ENCODE data around the gene GBGT1. TPM values are rescaled to one million over a fixed set of nuclear protein-coding genes. Genes with fewer than 3 reads are reported as not detected.

The GBGT1 gene
- polyA plus RNA-seq, 1 donor = 5.4 TPM

DNA sequence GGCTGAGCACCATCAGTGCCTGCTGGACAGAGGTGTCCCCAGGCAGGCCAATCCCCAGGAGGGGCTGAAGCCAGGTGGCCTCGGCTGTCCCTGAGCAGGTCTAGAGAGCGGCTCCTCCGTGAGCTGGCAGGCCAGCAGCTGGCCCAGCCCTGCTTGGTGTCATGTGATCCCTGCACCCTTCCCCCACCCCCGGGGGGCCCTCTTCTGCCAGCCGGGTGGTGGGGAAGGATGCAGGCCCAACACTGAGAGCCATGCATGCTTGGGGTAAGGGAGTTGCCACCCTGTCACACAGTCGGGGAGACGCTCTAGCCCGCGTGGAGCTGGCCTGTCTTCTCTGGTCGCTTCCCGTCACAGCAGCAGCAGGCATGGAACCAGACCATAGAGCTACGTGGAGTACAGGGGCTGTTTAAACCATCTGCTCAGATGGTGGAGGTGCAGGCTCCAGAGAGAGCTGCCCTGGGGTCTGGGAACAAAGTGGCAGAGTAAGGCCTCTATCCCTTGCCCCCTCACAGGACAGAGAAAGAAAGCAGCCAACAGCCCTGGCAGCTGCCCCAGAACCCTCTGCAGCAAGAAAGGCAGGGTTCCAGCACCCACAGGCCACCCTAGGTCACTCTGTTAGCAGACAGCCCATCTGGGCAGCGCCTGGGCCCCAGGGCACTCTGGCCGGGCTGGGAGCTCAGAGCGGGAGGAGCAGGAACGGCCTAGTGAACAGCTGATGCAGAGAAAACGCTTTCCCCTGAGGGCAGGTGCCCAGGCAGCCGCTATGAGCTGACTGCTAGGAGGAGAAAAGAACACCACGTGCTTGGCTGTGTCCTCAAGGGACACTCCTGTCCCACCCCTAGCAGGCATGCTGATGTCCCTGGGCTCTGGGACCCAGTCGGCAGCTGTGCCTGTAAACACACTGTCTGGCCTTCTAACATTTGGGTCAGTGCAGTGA lies 49.5 kb downstream of the GBGT1 start:
- peak; percentile 37 for DNase-seq

DNA sequence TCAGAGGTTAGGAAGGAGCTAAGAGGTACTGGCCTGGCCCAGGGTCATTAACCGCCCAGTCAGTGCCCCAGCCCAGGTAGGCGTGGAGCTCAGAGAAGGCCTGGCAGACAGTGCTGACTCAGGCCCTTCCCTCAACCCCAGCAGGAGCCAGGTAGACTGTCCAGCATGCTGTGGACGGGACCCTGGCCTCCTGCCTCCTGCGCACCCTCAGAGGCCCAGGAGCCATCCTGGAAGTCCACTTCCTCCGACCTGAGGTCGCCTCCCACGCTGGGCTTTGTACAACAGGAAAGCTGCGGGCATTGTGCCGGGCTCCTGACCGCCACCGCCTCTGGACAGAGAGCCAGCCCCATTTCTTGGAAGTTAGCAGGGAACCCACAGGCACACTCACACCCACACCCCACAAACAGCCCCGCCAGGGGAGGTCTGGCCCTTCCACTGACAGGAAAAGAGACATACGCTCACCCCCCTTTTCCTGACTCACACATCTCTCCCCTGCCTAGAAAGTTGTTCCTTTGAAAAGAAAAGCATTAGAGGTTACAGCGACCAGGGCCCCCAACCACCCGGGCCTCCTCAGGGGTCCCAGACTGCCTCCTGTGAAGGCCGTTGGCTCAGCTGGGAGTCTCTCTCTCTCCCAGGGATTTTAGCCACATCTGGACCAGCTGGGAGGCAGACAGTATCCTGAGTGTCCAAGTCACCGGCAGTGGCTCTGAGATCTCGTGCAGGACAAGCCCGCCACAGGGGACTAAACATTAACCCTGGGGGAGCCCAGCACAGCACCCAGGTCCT lies 50.4 kb downstream of the GBGT1 start:
- peak; percentile 24 for DNase-seq

- peak; percentile 37 for DNase-seq
These were observed 51.1 kb downstream of the GBGT1 start for GRCh38 chr9:133112663-133113026.

- no peak for DNase-seq
These were observed 51.7 kb downstream of the GBGT1 start for GRCh38 chr9:133111808-133112662.

DNA sequence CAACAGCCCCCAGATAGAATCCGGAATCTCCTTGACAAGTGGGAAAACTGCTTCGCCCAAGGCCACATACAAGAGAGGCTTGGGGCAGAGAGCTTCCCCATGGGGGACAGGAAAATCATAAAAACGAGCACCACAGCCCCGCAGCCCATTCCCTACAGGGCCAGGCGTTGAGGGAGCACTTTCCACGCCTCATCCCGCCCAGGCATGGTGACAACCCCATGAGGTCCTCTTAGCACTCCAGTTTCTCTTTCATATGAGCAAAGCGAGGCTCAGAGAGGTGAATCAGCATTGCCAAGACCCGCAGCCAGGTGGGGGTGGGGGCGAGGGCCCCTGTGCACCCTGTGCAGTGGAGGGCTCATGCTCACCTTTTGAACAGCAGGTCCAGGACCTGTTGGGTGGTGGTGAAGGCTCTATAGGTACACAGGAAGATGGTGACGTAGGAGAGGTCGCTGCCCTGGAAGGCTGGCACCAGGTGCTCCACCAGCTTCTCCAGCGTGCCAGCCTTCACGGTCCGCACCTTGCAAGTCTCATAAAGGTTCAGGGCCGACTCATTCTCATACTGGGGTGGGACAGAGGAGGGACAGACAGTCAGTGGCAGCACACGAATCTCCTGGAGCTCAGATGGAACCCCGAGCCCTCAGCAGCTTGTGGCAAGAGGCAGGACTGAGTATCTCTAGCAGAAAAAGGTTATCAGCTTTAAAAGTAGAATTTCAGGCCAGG lies 53.6 kb downstream of the GBGT1 start:
- DNase-seq = no peak

DNA sequence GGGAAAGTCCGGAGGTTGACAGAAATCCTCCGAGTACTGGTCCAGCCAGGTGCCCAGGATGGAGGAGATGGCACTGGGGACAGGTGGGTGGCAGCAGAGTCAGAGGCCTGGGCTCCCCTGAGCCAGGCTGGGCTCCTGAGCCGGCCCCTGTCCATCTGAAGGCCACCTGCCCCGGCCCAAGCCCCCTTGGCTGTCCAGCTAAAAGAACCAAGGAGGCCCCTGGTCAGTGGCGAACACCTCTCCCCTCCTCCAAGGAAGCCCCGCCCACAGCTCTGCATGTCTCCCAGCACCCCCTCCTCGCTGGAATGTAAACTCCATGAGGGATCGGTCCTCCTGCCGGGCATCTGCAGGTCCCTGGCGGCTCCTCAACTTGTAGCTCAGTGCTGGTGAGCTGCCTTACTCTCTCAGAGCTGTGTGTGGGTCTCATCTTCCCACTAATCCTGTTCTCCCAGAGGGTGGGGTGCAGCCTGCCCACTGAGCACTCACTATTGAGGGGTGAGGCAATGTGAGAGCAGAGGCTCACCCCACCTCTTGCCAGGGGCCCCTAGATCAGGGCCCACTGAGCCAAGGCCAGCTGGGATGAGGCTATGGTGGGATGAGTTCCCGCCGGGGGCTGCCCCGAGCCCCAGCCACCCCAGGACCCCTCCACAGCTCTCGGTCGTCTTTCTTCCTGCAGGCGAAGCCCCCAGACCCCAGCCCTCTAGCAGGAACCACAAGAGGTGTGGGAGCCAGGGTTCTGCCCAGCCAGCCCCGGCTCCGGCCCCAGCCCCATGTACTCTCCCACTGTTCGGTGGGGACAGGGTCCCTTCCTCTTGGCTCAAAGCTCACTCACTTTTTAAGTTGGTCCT lies 54.7 kb downstream of the GBGT1 start:
- DNase-seq = no peak

DNA sequence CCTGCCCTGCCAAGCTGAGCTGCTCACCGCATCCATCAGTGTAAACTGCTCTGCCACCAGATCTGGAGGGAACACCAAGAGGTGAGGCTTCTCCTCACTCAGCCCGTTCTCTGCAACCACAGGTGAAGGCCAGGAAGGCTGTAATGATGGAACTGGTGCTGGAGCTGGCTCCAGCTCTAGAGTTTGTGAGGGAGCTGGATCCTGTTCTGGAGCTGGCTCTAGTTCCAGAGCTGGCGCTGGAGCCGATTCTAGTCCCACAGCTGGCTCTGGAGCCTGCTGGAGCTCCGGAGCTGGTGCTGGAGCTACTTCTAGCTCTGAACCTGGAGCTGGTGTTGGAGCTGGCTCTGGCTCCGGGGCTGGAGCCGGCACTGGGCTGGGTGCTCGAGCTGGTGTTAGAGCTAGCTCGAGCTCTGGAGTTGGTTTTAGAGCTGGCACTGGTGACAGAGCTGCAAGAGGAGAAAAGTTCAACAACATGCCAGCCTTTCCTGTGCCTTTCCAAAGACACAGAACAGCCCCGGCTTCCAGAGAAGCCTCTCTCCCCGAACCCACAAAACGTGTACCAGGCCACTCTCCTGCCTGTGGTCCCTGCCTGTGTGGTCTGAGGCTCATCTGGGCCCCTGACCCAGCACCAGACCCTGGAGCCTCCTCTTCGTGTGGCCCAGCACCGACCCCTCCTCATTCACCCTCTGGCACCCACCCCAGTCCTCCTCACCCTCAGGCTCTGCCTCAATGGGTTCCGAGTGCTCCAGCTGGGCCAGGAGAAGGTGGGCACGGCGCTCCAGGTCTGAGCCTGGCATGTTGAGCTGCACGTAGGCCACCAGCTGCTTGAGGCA lies 55.5 kb downstream of the GBGT1 start:
- no peak for DNase-seq

DNA sequence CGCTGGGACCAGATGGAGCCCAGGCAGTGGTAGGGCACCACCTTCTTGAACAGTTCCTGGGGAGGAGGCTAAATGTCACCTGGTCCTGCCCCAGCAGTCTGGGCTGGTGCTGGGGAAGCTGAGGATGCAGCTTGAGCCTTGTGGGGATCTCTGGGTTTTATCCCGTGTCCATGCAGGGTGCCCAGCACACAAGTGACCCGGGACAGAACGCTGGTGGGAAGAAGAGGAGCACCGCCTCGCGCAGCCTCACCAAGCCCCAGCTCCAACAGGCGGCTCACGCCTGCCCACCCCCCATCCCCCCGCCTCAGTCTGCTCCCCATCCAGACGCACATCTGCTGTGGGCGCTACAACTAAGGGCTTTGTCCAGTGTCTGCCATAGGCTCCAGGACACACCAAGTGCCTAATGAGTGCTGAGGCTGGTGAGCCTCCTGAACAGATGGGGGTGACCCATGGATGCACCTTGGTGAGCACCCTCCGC lies 56.4 kb downstream of the GBGT1 start:
- no peak for DNase-seq

DNA sequence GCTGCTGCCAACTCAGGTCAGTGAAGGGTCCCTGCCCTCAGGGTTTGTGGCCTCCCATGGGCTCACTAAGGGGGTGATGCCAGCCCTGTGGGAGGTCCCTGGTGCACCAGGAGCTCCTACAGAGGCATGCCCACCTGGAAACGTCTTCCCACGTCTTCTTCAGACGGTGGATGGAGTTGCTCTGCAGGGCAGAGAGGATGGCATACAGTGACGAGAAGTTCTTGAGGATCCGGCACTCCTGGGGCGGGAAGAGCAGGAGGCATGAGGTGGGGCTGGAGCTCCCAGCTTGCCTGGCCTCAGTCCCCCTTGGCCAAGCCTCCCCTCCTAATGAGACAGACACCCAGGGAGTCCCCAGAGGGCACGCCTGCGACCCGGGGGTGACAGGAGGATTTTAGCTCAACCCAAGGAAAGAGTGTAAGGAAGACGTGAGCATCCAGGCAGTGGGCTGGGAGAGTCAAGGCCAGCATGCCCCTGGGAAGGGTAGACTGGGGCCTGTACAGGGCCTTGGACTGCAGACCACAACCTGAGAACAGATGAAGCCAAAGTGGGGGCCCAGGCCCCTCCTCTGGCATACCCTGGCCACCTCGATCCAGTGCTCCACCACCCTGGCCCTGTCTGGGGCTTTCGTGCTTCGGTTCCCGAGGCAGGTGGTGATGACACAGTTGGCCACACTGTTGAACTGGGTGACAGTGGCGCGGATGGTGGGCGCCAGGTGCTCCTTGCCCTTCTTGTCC lies 57.0 kb downstream of the GBGT1 start:
- no peak for DNase-seq

DNA sequence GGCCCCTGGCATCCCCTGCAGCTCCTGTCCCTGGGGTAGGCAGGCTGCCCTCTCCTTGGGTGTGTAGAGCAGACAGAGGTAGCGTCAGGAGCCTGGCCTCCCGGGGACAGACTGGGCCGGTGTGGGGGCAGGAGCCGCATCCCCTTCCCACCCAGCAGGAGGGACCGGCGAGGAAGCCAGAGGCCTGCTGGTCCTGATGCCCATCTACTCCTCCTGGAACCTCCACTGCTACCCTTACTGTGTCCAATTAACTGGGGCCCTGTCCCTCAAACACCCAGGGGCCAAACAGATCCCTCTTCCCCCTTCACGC lies 58.3 kb downstream of the GBGT1 start:
- no peak for DNase-seq

- DNase-seq = no peak
These were observed 58.8 kb downstream of the GBGT1 start for GRCh38 chr9:133104718-133105460.

GRCh38 chr9:133103987-133104505 lies 59.7 kb downstream of the GBGT1 start:
- DNase-seq = no peak

GRCh38 chr9:133103183-133103986 lies 60.3 kb downstream of the GBGT1 start:
- no peak for DNase-seq

All from hindlimb muscle (tissue), 1 donor.